ENCODE measurements around the gene CSRNP3. TPM values are rescaled to one million over a fixed set of nuclear protein-coding genes. Genes with fewer than 3 reads are reported as not detected.
A peak's percentile ranks its signal among the peaks of the same experiment; 100 is the strongest.

Gene CSRNP3
- total RNA-seq, 4 donors from 2014 or later = 0.37 to 11.1 (median 3.2) TPM

DNA sequence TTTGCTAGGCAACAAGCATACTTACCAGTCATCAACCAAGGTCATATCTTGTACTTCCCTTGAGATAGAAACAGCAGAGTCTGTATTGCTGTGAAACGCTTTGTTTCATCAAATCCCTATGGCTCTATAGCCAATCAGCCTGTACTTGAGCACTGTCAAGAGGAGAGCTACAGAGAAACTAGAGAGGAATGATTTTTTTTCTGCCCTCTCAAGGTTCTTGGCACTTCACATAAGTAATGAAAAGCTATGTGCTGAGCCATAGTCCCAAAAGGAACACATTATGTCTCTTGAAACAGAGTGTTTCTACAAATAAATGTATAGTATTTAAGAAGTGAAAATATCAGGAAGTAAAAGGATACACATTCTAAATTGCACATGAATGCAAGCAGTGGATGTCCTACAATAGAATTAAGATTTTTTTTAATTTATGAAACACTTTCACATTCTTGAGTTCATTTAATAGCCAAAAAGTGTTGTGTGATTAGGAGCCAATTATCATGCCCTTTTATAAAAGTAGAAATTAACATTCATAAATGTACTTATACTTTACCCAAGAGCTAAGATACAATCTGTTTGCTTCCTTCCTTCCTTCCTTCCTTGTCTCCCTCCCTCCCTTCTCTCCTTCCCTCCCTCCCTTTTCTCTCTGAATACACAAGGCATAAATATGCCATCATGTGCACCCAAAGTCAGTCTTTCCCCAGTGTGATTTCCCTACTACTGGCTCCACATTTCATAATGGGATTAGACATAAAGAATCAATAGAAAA is 131.8 kb downstream of the CSRNP3 start:
- intact Hi-C loops (cut with DNase I; ENCODE audit: low total_unique reads) = no loop called here
- H3K27ac ChIP-seq = no peak overlapping the region
- H3K27me3 ChIP-seq = no peaks in the 10 kb centered on the region
- no peaks in the 10 kb centered on the region for H3K9me3 ChIP-seq
- TF ChIP-seq CTCF (IDR thresholded peaks at IDR 0.05) (no peak), POLR2A (IDR thresholded peaks at IDR 0.05) (no peak), POLR2AphosphoS5 (IDR thresholded peaks at IDR 0.05) (no peak), EP300 (IDR thresholded peaks at IDR 0.05; ENCODE audit: low read depth) (no peak)
- WGBS, 2 donors (ENCODE audit: low coverage in 1 of 2) = 82% methylated on average over 1 of the region's 1 CpG; no CpG with 5 or more reads in 1 of the 2 donors
- in situ Hi-C loops (cut with MboI; ENCODE audit: low pct_ligation_motif_present in 1 of 4, low pct_unique_long_range_greater_than_20kb in 1 of 4, low sequenced_read_pairs in 3 of 4) = no loop called here
- no peaks in the 10 kb centered on the region for H3K4me1 ChIP-seq
- no peak overlapping the region for H3K4me3 ChIP-seq
- no peaks in the 10 kb centered on the region for H3K36me3 ChIP-seq
- DNase-seq = no peak

GRCh38 chr2:165601928-165602521 is 132.5 kb downstream of the CSRNP3 start:
- DNase-seq = no peak
- H3K27me3 ChIP-seq = no peaks in the 10 kb centered on the region
- intact Hi-C loops (cut with DNase I; ENCODE audit: low total_unique reads) (no loop called here), in situ Hi-C loops (cut with MboI; ENCODE audit: low pct_ligation_motif_present in 1 of 4, low pct_unique_long_range_greater_than_20kb in 1 of 4, low sequenced_read_pairs in 3 of 4) (no loop called here)
- no peaks in the 10 kb centered on the region for H3K9me3 ChIP-seq
- TF ChIP-seq POLR2AphosphoS5 (IDR thresholded peaks at IDR 0.05) = peak in 1 of 3 donors; percentile 44
- TF ChIP-seq EP300 (IDR thresholded peaks at IDR 0.05; ENCODE audit: low read depth) = no peak
- WGBS, 2 donors (ENCODE audit: low coverage in 1 of 2) = 50 to 80% methylated on average over 2 to 3 of the region's 3 CpGs
- H3K4me1 ChIP-seq = no peaks in the 10 kb centered on the region
- no peak overlapping the region for H3K4me3 ChIP-seq
- no peak overlapping the region for H3K27ac ChIP-seq
- no peaks in the 10 kb centered on the region for H3K36me3 ChIP-seq

DNA sequence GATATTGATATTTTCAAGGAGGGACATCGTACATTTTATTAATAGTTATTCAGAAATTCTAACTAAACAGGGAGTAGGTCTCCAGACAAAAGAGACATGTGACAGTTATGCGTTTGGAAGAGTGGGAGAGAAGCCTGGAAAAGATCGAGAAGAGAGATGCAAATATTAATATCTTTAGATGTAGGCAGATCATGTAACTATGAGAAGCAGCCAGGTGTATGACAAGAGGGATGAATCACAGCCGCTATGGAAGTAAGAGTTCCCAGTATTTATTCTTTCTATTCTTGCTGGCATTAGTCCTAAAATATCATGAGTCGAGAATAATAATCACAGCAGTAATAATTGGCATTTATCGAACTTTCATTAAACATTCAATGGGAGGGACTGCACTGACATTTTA is 140.2 kb downstream of the CSRNP3 start:
- Histone ChIP-seq H3K27me3 (no peaks in the 10 kb centered on the region), H3K9me3 (no peaks in the 10 kb centered on the region), H3K36me3 (no peaks in the 10 kb centered on the region), H3K27ac (no peak overlapping the region), H3K4me3 (no peak overlapping the region), H3K4me1 (no peaks in the 10 kb centered on the region)
- intact Hi-C loops (cut with DNase I; ENCODE audit: low total_unique reads) = no loop called here
- in situ Hi-C loops (cut with MboI; ENCODE audit: low pct_ligation_motif_present in 1 of 4, low pct_unique_long_range_greater_than_20kb in 1 of 4, low sequenced_read_pairs in 3 of 4) = no loop called here
- WGBS, 2 donors (ENCODE audit: low coverage in 1 of 2) = 81 to 90% methylated on average over 6 of the region's 6 CpGs
- DNase-seq = no peak
- TF ChIP-seq CTCF (IDR thresholded peaks at IDR 0.05) (no peak), EP300 (IDR thresholded peaks at IDR 0.05; ENCODE audit: low read depth) (no peak), POLR2A (IDR thresholded peaks at IDR 0.05) (no peak), POLR2AphosphoS5 (IDR thresholded peaks at IDR 0.05) (no peak)

DNA sequence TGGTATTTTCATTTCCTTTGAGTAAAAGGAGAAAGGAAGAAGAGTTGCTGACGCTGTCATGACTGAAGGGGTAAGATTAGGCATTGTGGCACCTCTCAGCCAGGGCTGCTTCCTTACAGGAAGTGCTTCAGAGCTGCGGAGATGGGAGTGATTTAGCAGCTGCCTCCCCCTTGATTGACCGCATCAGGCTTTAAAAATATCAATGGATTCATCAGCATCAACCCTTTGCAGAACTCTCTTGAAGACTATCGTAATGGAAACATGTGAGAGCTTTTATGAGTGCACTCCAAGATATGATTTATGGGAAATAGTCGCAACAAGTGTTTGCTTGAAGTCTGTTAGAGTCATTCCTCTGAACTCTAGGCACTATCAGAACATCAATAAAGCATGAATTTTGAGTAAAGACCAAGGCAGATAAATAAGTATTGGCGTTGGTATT is 141.1 kb downstream of the CSRNP3 start:
- Histone ChIP-seq H3K27ac (no peak overlapping the region), H3K4me3 (no peak overlapping the region), H3K9me3 (no peaks in the 10 kb centered on the region), H3K27me3 (no peaks in the 10 kb centered on the region), H3K36me3 (no peaks in the 10 kb centered on the region), H3K4me1 (no peaks in the 10 kb centered on the region)
- in situ Hi-C loops (cut with MboI; ENCODE audit: low pct_ligation_motif_present in 1 of 4, low pct_unique_long_range_greater_than_20kb in 1 of 4, low sequenced_read_pairs in 3 of 4) = no loop called here
- TF ChIP-seq POLR2A (IDR thresholded peaks at IDR 0.05) (no peak), POLR2AphosphoS5 (IDR thresholded peaks at IDR 0.05) (no peak), CTCF (IDR thresholded peaks at IDR 0.05) (no peak), EP300 (IDR thresholded peaks at IDR 0.05; ENCODE audit: low read depth) (no peak)
- no peak for DNase-seq
- 50 to 69% methylated on average over 6 of the region's 6 CpGs for WGBS, 2 donors (ENCODE audit: low coverage in 1 of 2)
- intact Hi-C loops (cut with DNase I; ENCODE audit: low total_unique reads) = no loop called here
